Liver (tissue), 9 donors: ENCODE measurements around the gene RABGGTA. TPM values are rescaled to one million over a fixed set of nuclear protein-coding genes. Genes with fewer than 3 reads are reported as not detected.
A peak's percentile ranks its signal among the peaks of the same experiment; 100 is the strongest.

Source experiments
- DNase-seq: peaks from one replicate; pipeline ENCODE4 v3.0.0-alpha.2; 2017; ENCODE audit warnings: low spot score
- H3K27ac ChIP-seq, 2 donors: one replicate each; pipeline ENCODE4 v1.7.0; 2013; ENCODE audit warnings: inconsistent platforms in 2 of 2, low read length in 2 of 2, control low read depth in 1 of 2, low read depth in 1 of 2, mild to moderate bottlenecking in 1 of 2
- H3K27me3 ChIP-seq, 4 donors: one replicate each; pipeline versions ENCODE4 v1.6.1 to v1.7.0; 2013; ENCODE audit warnings: low read length in 3 of 4, inconsistent platforms in 1 of 4, mild to moderate bottlenecking in 1 of 4, moderate library complexity in 1 of 4; ENCODE audit not compliant: control insufficient read depth in 4 of 4, insufficient read depth in 4 of 4
- H3K36me3 ChIP-seq, 4 donors: one replicate each; pipeline versions ENCODE4 v1.6.1 to v1.7.0; 2013; ENCODE audit warnings: low read length in 3 of 4, mild to moderate bottlenecking in 3 of 4, low read depth in 1 of 4, moderate library complexity in 1 of 4; ENCODE audit not compliant: control insufficient read depth in 4 of 4, insufficient read depth in 3 of 4
- H3K4me1 ChIP-seq, 4 donors: one replicate each; pipeline versions ENCODE4 v1.6.1 to v1.7.0; 2013; ENCODE audit warnings: low read length in 3 of 4, mild to moderate bottlenecking in 3 of 4, moderate library complexity in 1 of 4; ENCODE audit not compliant: control insufficient read depth in 4 of 4, insufficient read depth in 4 of 4
- H3K4me3 ChIP-seq, 3 donors: one replicate each; pipeline versions ENCODE4 v1.6.1 to v1.7.0; 2013; ENCODE audit warnings: low read length in 3 of 3, control low read depth in 1 of 3, low read depth in 1 of 3, mild to moderate bottlenecking in 1 of 3
- H3K9ac ChIP-seq, 2 donors: one replicate each; pipeline ENCODE4 v1.7.0; 2013; ENCODE audit warnings: low read length in 2 of 2, mild to moderate bottlenecking in 2 of 2, moderate library complexity in 2 of 2, control low read depth in 1 of 2, low read depth in 1 of 2
- H3K9me3 ChIP-seq, 4 donors: one replicate each; pipeline versions ENCODE4 v1.6.1 to v1.7.0; 2013; ENCODE audit warnings: low read length in 3 of 4; ENCODE audit not compliant: control insufficient read depth in 4 of 4
- ATF3 ChIP-seq: IDR thresholded peaks from 2 replicates; pipeline ENCODE4 v1.6.1; 2016; ENCODE audit warnings: antibody characterized with exemption
- EGR1 ChIP-seq, 2 donors: IDR thresholded peaks; 2 replicates each; pipeline ENCODE4 v1.6.1; 2016 to 2018; ENCODE audit warnings: antibody characterized with exemption in 2 of 2, low read depth in 2 of 2
- FOXA1 ChIP-seq: IDR thresholded peaks from 2 replicates; pipeline ENCODE4 v1.6.1; 2016; ENCODE audit warnings: antibody characterized with exemption
- FOXA2 ChIP-seq: IDR thresholded peaks from 2 replicates; pipeline ENCODE4 v1.6.1; 2016; ENCODE audit warnings: antibody characterized with exemption
- GABPA ChIP-seq, 2 donors: IDR thresholded peaks in 1 of 2; conservative IDR thresholded peaks in 1 of 2; 2 replicates each; pipeline ENCODE4 v1.6.1; 2016; ENCODE audit warnings: antibody characterized with exemption in 2 of 2, mild to moderate bottlenecking in 1 of 2, moderate library complexity in 1 of 2
- HNF4A ChIP-seq, 2 donors: conservative IDR thresholded peaks; 2 replicates each; pipeline ENCODE4 v1.6.1; 2016; ENCODE audit warnings: antibody characterized with exemption in 2 of 2, mild to moderate bottlenecking in 2 of 2
- HNF4G ChIP-seq: IDR thresholded peaks from 2 replicates; pipeline ENCODE4 v1.6.1; 2016; ENCODE audit warnings: antibody characterized with exemption
- JUND ChIP-seq, 2 donors: IDR thresholded peaks; 2 replicates each; pipeline ENCODE4 v1.6.1; 2016; ENCODE audit warnings: antibody characterized with exemption in 2 of 2
- MAX ChIP-seq: IDR thresholded peaks from 2 replicates; pipeline ENCODE4 v1.6.1; 2016; ENCODE audit warnings: antibody characterized with exemption
- NR2F2 ChIP-seq: IDR thresholded peaks from 2 replicates; pipeline ENCODE4 v1.6.1; 2016; ENCODE audit warnings: antibody characterized with exemption
- RAD21 ChIP-seq, 2 donors: IDR thresholded peaks; 2 replicates each; pipeline ENCODE4 v1.6.1; 2016; ENCODE audit warnings: antibody characterized with exemption in 2 of 2, mild to moderate bottlenecking in 2 of 2
- REST ChIP-seq: IDR thresholded peaks from 2 replicates; pipeline ENCODE4 v1.6.1; 2016; ENCODE audit warnings: antibody characterized with exemption, mild to moderate bottlenecking
- RXRA ChIP-seq, 2 donors: IDR thresholded peaks; 2 replicates each; pipeline ENCODE4 v1.6.1; 2017 to 2018; ENCODE audit warnings: antibody characterized with exemption in 2 of 2, mild to moderate bottlenecking in 1 of 2
- SP1 ChIP-seq: IDR thresholded peaks from 2 replicates; pipeline ENCODE4 v1.6.1; 2018; ENCODE audit warnings: antibody characterized with exemption, mild to moderate bottlenecking
- TAF1 ChIP-seq: conservative IDR thresholded peaks from 2 replicates; pipeline ENCODE4 v1.6.1; 2016; ENCODE audit warnings: antibody characterized with exemption, mild to moderate bottlenecking
- YY1 ChIP-seq: IDR thresholded peaks from 2 replicates; pipeline ENCODE4 v1.6.1; 2016; ENCODE audit warnings: antibody characterized with exemption, mild to moderate bottlenecking
- WGBS: extraction: QIAGEN DNeasy Blood & Tissue Kit; methylation state at CpG from one replicate; pipeline ENCODE4 v1.1.7; 2013; 5-methylcytosine and 5-hydroxymethylcytosine counted together
- polyA plus RNA-seq, 2 donors: library from polyadenylated mRNA; stranded (reverse) in 1 of 2; unstranded in 1 of 2; fragments of 200-250 nt in 1 of 2; fragments of >200 nt in 1 of 2; fragmentation: Nextera tagmentation in 1 of 2; extraction: Ambion mirVana in 1 of 2; gene quantifications; one replicate each; pipeline versions ENCODE4 v1.2.1 to v1.2.3, GENCODE V29; 2013 to 2015
- total RNA-seq, 2 donors: library from RNA; depleted of rRNA; stranded (reverse); fragments of >200 nt; gene quantifications; one replicate each; pipeline ENCODE4 v1.2.3, GENCODE V29; 2014
- TF ChIP-seq, protein P1 (sequence below): fragments of 150-350 bp; IDR thresholded peaks from 2 replicates; pipeline ENCODE4 v1.5.1; 2017; ENCODE audit warnings: improper control_type of control experiment, low read depth, low read length; ENCODE audit not compliant: missing input control
- donor health status: healthy.
- donor health status: healthy.
- donor health status: healthy.
- donor health status: healthy.
- donor health status: healthy.

Gene RABGGTA
- total and polyA plus RNA-seq, 4 donors, result 7.5 to 19.7 (median 13.2) TPM

DNA sequence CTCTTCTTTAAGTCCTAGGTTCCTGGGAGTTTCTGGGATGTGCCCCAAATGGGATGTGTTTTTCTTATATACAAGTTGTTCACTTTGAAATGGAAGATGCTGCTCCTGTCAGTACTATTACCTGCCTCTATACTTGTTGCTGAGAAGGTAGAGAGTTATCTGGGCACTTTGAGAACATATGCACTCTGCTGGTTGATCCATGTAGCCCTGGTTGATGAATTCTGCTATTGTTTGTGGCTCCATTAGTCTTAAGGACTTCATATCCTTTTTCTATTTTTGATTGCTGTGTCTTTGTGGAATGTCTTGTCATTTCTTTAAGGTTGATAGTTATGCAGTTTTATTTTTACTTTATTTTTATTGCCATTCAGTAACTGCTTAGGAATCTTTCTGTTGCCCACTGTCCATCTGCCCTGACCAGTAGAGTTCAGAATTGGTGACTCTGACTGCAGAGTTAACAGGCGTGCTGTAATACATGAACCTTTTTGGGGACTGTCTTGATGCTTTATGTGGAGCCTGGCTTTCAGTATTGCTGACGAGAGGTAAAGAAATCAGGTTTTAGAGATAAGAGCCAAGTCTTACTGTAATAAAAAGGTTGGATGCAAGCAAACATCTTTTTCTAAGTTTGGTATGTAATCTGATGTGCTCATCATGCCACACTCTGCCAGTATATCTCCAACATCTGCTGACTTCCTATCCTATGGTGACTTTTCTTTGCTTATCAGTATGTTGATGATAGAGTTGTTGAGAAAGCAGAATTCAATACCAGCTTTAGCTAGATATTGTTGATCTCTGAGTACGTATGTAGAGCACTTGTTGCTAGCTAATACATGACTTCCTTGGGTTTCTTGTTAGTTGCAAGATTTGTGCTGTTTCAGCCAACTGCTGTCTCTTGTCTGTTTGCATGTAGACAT lies 37.0 kb downstream of the RABGGTA start:
- Histone ChIP-seq H3K4me1 (peaks cover 5 to 34% (median 25%) of the 10 kb centered on the region in 4 donors), H3K36me3 (peaks cover 6 to 40% (median 31%) of the 10 kb centered on the region in 4 donors), H3K27ac (no peak overlapping the region), H3K4me3 (no peak overlapping the region), H3K9me3 (no peaks in the 10 kb centered on the region), H3K27me3 (no peaks in the 10 kb centered on the region), H3K9ac (no peak overlapping the region)
- DNase-seq, result no peak
- TF ChIP-seq GABPA (IDR thresholded peaks at IDR 0.05 in 1 of 2, conservative IDR thresholded peaks at IDR 0.05 in 1 of 2), result no peak
- no peak for TF ChIP-seq RXRA (IDR thresholded peaks at IDR 0.05)
- no peak for TF ChIP-seq TAF1
- TF ChIP-seq FOXA2, result no peak
- TF ChIP-seq MAX, result no peak
- no peak for TF ChIP-seq ATF3
- TF ChIP-seq, protein P1, sequence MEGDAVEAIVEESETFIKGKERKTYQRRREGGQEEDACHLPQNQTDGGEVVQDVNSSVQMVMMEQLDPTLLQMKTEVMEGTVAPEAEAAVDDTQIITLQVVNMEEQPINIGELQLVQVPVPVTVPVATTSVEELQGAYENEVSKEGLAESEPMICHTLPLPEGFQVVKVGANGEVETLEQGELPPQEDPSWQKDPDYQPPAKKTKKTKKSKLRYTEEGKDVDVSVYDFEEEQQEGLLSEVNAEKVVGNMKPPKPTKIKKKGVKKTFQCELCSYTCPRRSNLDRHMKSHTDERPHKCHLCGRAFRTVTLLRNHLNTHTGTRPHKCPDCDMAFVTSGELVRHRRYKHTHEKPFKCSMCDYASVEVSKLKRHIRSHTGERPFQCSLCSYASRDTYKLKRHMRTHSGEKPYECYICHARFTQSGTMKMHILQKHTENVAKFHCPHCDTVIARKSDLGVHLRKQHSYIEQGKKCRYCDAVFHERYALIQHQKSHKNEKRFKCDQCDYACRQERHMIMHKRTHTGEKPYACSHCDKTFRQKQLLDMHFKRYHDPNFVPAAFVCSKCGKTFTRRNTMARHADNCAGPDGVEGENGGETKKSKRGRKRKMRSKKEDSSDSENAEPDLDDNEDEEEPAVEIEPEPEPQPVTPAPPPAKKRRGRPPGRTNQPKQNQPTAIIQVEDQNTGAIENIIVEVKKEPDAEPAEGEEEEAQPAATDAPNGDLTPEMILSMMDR, result no peak
- TF ChIP-seq YY1, result no peak
- no peak for TF ChIP-seq RAD21 (IDR thresholded peaks at IDR 0.05)
- no peak for TF ChIP-seq FOXA1
- no peak for TF ChIP-seq HNF4A (conservative IDR thresholded peaks at IDR 0.05)
- no peak for TF ChIP-seq JUND (IDR thresholded peaks at IDR 0.05)
- TF ChIP-seq HNF4G, result no peak
- no peak for TF ChIP-seq NR2F2
- no peak for TF ChIP-seq EGR1 (IDR thresholded peaks at IDR 0.05; ENCODE audit: low read depth in 2 of 2)
- TF ChIP-seq SP1, result no peak
- TF ChIP-seq REST, result no peak
- WGBS, result 91% methylated on average over 3 of the region's 3 CpGs

- peak overlapping the region; percentile 76 to 96 (median 85) for H3K4me3 ChIP-seq
Observed at GRCh38 chr14:24233538-24233866, 37.9 kb downstream of the RABGGTA start.

More at GRCh38 chr14:24233538-24233866, 37.9 kb downstream of the RABGGTA start:
- Histone ChIP-seq H3K36me3 (peaks cover 4 to 32% (median 25%) of the 10 kb centered on the region in 4 donors), H3K4me1 (peaks cover 5 to 38% (median 27%) of the 10 kb centered on the region in 4 donors), H3K9me3 (no peaks in the 10 kb centered on the region), H3K9ac (no peak overlapping the region), H3K27ac (peak overlapping the region in 1 of 2 donors; percentile 80), H3K27me3 (no peaks in the 10 kb centered on the region)
- 68% methylated on average over 2 of the region's 2 CpGs for WGBS
- no peak for DNase-seq
- TF ChIP-seq EGR1 (IDR thresholded peaks at IDR 0.05; ENCODE audit: low read depth in 2 of 2), result no peak
- no peak for TF ChIP-seq FOXA2
- TF ChIP-seq, protein P1, result no peak
- TF ChIP-seq NR2F2, result no peak
- no peak for TF ChIP-seq GABPA (IDR thresholded peaks at IDR 0.05 in 1 of 2, conservative IDR thresholded peaks at IDR 0.05 in 1 of 2)
- TF ChIP-seq RAD21 (IDR thresholded peaks at IDR 0.05), result no peak
- no peak for TF ChIP-seq HNF4G
